ENCODE measurements around the gene LEF1. TPM values are rescaled to one million over a fixed set of nuclear protein-coding genes. Genes with fewer than 3 reads are reported as not detected.

The LEF1 gene
- total RNA-seq, 1 experiment from 2014 or later = 2.0 TPM

DNA sequence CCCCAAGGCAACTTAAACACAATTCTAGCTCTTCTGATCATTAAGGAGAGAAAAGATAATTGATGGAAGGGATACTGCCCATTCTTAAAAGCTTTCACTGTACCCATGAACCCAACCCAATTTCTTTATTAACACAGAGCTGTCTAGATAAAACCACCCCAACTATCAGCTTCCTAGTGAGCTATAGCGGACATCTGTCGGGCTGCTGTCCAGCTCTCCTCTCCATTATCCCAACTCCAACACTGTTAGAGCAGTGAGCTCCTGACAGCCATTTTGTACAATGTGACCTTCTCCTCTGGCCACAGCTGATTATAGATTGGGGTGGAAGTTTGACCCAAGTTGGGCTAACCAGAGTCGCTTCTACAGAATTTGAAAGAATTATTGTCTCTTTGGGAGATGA, 112.9 kb downstream of the LEF1 start:
- intact Hi-C loops (cut with micrococcal nuclease) = no loop called here

DNA sequence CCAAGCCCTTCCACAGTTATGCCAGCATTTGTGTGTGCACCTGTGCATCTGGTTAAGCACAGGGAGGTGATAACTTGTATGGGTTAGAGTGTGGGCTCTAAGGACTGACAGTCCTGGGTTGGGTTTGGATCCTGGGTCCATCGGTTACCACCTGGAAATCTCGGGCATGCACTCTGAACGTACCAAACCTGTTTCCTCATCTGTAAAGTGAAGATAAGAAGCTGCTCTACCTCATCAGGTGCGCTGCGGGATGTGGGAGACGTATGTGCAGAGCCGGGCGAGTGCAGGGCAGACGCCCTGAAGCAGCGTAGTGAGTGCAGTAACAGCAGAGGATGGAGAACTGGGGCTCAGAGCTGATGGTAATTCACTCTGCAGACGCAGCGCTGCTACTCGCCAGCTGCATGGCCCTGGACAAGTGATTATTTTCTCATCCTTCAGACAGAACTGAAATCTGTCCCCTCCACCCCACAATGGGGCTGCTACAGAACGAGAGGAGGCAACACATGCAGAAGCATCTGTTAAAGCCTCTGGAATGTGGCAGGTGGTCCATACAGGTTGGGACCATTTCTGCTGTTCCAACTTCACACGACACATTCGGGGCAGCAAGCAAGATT, 114.6 kb downstream of the LEF1 start:
- CTCF ChIA-PET = interaction anchor here (1.5 to 3.4 kb wide), 3 partner anchors 8 to 518 kb away, joined by 4 to 17 read pairs (median 7); no protein-coding TSS in a partner anchor
- POLR2A ChIA-PET = interaction anchor here (0.5 kb wide), 1 partner anchor 113 kb away, joined by 4 read pairs; no protein-coding TSS in a partner anchor
- Mint-ChIP-seq H3K4me3 (ENCODE audit: unreplicated experiment) (no peak overlapping the region), H3K36me3 (ENCODE audit: insufficient read depth, unreplicated experiment) (no peaks in the 10 kb centered on the region), H3K4me1 (ENCODE audit: insufficient read depth, unreplicated experiment) (peaks cover 6% of the 10 kb centered on the region), H3K9me3 (ENCODE audit: unreplicated experiment) (no peaks in the 10 kb centered on the region), H3K27me3 (ENCODE audit: insufficient read depth, unreplicated experiment) (no peaks in the 10 kb centered on the region), H3K27ac (ENCODE audit: low read depth, unreplicated experiment) (no peak overlapping the region)
- intact Hi-C loops (cut with micrococcal nuclease) = no loop called here
- no peak for DNase-seq (ENCODE audit: unreplicated experiment)
- TF ChIP-seq, protein P1, sequence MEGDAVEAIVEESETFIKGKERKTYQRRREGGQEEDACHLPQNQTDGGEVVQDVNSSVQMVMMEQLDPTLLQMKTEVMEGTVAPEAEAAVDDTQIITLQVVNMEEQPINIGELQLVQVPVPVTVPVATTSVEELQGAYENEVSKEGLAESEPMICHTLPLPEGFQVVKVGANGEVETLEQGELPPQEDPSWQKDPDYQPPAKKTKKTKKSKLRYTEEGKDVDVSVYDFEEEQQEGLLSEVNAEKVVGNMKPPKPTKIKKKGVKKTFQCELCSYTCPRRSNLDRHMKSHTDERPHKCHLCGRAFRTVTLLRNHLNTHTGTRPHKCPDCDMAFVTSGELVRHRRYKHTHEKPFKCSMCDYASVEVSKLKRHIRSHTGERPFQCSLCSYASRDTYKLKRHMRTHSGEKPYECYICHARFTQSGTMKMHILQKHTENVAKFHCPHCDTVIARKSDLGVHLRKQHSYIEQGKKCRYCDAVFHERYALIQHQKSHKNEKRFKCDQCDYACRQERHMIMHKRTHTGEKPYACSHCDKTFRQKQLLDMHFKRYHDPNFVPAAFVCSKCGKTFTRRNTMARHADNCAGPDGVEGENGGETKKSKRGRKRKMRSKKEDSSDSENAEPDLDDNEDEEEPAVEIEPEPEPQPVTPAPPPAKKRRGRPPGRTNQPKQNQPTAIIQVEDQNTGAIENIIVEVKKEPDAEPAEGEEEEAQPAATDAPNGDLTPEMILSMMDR (IDR thresholded peaks at IDR 0.05; ENCODE audit: unreplicated experiment) = no peak
- no TSS peak for BruUV-seq (replicated peaks)

More for the DNA sequence above, 112.9 kb downstream of the LEF1 start:
- Mint-ChIP-seq H3K36me3 (ENCODE audit: insufficient read depth, unreplicated experiment) (no peaks in the 10 kb centered on the region), H3K4me3 (ENCODE audit: unreplicated experiment) (no peak overlapping the region), H3K4me1 (ENCODE audit: insufficient read depth, unreplicated experiment) (peaks cover 6% of the 10 kb centered on the region), H3K9me3 (ENCODE audit: unreplicated experiment) (no peaks in the 10 kb centered on the region), H3K27me3 (ENCODE audit: insufficient read depth, unreplicated experiment) (no peaks in the 10 kb centered on the region), H3K27ac (ENCODE audit: low read depth, unreplicated experiment) (no peak overlapping the region)
- ChIA-PET CTCF (interaction anchor here (1.0 to 3.4 kb wide), 4 partner anchors 10 to 519 kb away, joined by 3 to 17 read pairs (median 7); no protein-coding TSS in a partner anchor), POLR2A (interaction anchor here (0.6 kb wide), 1 partner anchor 471 kb away, joined by 3 read pairs; no protein-coding TSS in a partner anchor)
- DNase-seq (ENCODE audit: unreplicated experiment) = no peak
- BruUV-seq (replicated peaks) = no TSS peak
- TF ChIP-seq, protein P1 (IDR thresholded peaks at IDR 0.05; ENCODE audit: unreplicated experiment) = no peak

DNA sequence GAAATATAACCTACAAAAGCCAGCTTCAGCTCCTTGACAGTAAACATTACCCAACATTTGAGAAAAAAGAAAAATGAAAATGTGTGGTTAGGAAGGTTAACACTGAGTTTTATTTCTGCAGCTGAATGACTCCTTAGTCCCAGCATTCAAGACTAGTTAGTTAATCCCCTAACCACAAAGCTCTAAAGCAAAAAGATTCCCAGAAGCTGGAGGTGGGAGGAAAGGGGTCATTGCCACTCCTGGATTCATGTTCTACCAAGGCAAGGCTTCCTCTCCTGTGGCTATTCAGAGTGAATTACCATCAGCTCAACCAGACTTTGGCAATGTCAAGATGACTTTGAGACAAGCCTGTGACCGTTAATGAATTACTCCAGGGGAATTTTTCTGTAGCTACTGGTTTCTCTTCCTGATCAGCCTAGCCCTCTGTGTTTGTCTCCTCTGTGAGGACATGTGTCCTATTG, 115.5 kb downstream of the LEF1 start:
- Mint-ChIP-seq H3K27ac (ENCODE audit: low read depth, unreplicated experiment) (no peak overlapping the region), H3K4me3 (ENCODE audit: unreplicated experiment) (no peak overlapping the region), H3K27me3 (ENCODE audit: insufficient read depth, unreplicated experiment) (no peaks in the 10 kb centered on the region), H3K9me3 (ENCODE audit: unreplicated experiment) (no peaks in the 10 kb centered on the region), H3K4me1 (ENCODE audit: insufficient read depth, unreplicated experiment) (no peaks in the 10 kb centered on the region), H3K36me3 (ENCODE audit: insufficient read depth, unreplicated experiment) (no peaks in the 10 kb centered on the region)
- no peak for DNase-seq (ENCODE audit: unreplicated experiment)
- no TSS peak for BruUV-seq (replicated peaks)
- POLR2A ChIA-PET = no interaction called here
- TF ChIP-seq, protein P1 (IDR thresholded peaks at IDR 0.05; ENCODE audit: unreplicated experiment) = no peak
- CTCF ChIA-PET = interaction anchor here (0.6 to 3.4 kb wide), 2 partner anchors 407 to 519 kb away, joined by 3 to 17 read pairs; no protein-coding TSS in a partner anchor
- intact Hi-C loops (cut with micrococcal nuclease) = no loop called here

DNA sequence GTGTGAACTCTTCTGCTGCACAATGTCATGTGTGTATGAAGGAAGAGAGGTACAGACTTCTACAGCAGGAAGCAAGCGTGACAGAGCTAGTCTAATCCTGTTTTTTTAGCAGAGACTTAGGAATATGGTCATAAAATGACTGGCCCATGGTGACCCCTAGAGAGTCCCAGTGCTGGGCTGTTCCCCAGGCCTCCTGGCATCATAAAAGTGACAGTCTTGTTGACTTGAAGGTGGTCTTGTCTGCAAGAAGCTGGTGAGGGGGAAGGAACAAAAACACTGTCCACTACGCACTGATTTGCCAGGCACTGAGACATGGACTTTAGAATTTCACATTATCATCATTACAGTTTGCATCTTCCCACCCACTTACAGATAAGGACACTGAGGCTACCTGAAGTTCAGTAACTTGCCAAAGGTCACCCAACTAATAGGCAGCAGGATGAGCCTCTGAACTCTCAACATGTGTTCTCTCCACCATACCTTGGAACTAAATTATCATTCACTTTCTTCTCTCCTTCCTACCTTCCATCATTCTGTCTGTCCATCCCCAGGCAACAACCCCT, 116.1 kb downstream of the LEF1 start:
- no peaks in the 10 kb centered on the region for H3K9me3 Mint-ChIP-seq (ENCODE audit: unreplicated experiment)
- POLR2A ChIA-PET = interaction anchor here (0.5 kb wide), 1 partner anchor 488 kb away, joined by 3 read pairs; no protein-coding TSS in a partner anchor
- H3K27me3 Mint-ChIP-seq (ENCODE audit: insufficient read depth, unreplicated experiment) = no peaks in the 10 kb centered on the region
- TF ChIP-seq, protein P1 (IDR thresholded peaks at IDR 0.05; ENCODE audit: unreplicated experiment) = no peak
- CTCF ChIA-PET = interaction anchor here (0.6 kb wide), 1 partner anchor 407 kb away, joined by 3 read pairs; no protein-coding TSS in a partner anchor
- no TSS peak for BruUV-seq (replicated peaks)
- no peaks in the 10 kb centered on the region for H3K4me1 Mint-ChIP-seq (ENCODE audit: insufficient read depth, unreplicated experiment)
- no peaks in the 10 kb centered on the region for H3K36me3 Mint-ChIP-seq (ENCODE audit: insufficient read depth, unreplicated experiment)
- no peak overlapping the region for H3K27ac Mint-ChIP-seq (ENCODE audit: low read depth, unreplicated experiment)
- H3K4me3 Mint-ChIP-seq (ENCODE audit: unreplicated experiment) = no peak overlapping the region
- DNase-seq (ENCODE audit: unreplicated experiment) = no peak
- intact Hi-C loops (cut with micrococcal nuclease) = no loop called here
